Nephron progenitor cell (in vitro differentiated cells): ENCODE measurements around the gene PRAMEF27.
"Not testable (repeated sequence)": the region's sequence is repeated elsewhere in the genome, so short reads cannot be mapped to it uniquely, and the experiment has no call there.

Source experiments
- DNase-seq: peaks from one replicate; pipeline ENCODE4 v3.0.0; 2021
- H3K27ac Mint-ChIP-seq: 2 replicates; pipeline ENCODE4 v1.8.0; 2021; ENCODE audit warnings: mild to moderate bottlenecking, moderate library complexity, mixed read lengths
- H3K27me3 Mint-ChIP-seq: 2 replicates; pipeline ENCODE4 v1.8.0; 2021; ENCODE audit warnings: mild to moderate bottlenecking, low read depth, mixed read lengths; ENCODE audit not compliant: poor library complexity
- H3K36me3 Mint-ChIP-seq: 2 replicates; pipeline ENCODE4 v1.8.0; 2021; ENCODE audit warnings: low read depth, mixed read lengths
- H3K4me1 Mint-ChIP-seq: 2 replicates; pipeline ENCODE4 v1.8.0; 2021; ENCODE audit warnings: mixed read lengths
- H3K4me3 Mint-ChIP-seq: 2 replicates; pipeline ENCODE4 v1.8.0; 2021; ENCODE audit warnings: mild to moderate bottlenecking, moderate library complexity, mixed read lengths
- H3K9me3 Mint-ChIP-seq: 2 replicates; pipeline ENCODE4 v1.8.0; 2021; ENCODE audit warnings: mild to moderate bottlenecking, moderate library complexity, mixed read lengths

Gene PRAMEF27

GRCh38 chr1:13056475-13056874 is at the start of gene PRAMEF27:
Gene PRAMEF27 (minus strand): TSS chr1:13056575. CDS start chr1:13053659, 2,916 bp downstream.
- not testable (repeated sequence) for H3K4me3 Mint-ChIP-seq, H3K27ac Mint-ChIP-seq

DNA sequence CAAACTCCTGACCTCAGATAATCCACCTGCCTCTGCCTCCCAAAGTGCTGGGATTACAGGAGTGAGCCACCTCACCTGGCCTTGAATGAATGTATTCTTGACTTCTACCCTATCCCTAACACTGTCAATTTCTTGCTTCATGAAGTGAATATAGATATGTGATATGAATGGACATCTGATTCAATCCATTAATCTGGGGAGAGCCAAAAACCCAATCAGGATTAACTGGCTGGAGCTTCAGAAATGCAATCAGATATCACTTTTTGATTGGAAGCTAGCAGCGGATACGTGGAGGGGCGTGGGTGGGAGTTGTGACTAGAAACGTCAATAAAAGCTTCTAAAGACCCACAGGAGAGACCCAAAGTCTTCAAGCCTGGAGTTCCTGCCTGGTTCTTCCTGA is 14.1 kb upstream of the PRAMEF27 start, which contains the start of gene PRAMEF25:
Gene PRAMEF25 (plus strand): TSS at position 301 of the 400 bp plus-strand sequence. CDS start 2,920 bp downstream, outside the sequence.
- not testable (repeated sequence) for H3K27me3 Mint-ChIP-seq, H3K27ac Mint-ChIP-seq, H3K4me1 Mint-ChIP-seq, H3K36me3 Mint-ChIP-seq, H3K4me3 Mint-ChIP-seq, DNase-seq, H3K9me3 Mint-ChIP-seq

More at GRCh38 chr1:13056475-13056874, at the start of gene PRAMEF27:
- H3K36me3 Mint-ChIP-seq, H3K27me3 Mint-ChIP-seq, H3K9me3 Mint-ChIP-seq, DNase-seq, H3K4me1 Mint-ChIP-seq: not testable (repeated sequence)

- not testable (repeated sequence) for H3K27me3 Mint-ChIP-seq, H3K27ac Mint-ChIP-seq, H3K4me1 Mint-ChIP-seq, DNase-seq, H3K36me3 Mint-ChIP-seq, H3K9me3 Mint-ChIP-seq, H3K4me3 Mint-ChIP-seq
These were observed 36.5 kb downstream of the PRAMEF27 start for GRCh38 chr1:13019846-13020245.

DNA sequence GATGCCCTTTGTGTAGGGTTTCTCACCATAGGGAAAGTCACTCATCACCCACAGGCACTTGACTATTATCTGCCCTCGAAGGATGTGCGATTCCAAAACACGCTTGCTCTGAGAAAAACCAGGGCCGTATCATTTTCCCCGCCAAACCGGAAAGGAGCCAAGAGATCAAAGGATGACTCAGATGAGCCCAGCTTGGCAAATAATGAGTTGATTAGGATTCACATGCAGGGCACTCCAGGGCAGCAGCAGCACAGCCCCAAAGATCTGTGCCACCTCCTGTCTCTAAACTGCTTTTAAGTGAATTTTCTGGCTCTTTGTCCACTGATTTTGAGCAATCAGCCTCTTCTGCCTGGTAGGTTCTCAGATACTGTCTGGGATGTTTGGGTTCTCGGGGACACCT is 44.4 kb downstream of the PRAMEF27 start:
- H3K9me3 Mint-ChIP-seq, H3K27ac Mint-ChIP-seq, H3K27me3 Mint-ChIP-seq, H3K36me3 Mint-ChIP-seq, H3K4me3 Mint-ChIP-seq, DNase-seq, H3K4me1 Mint-ChIP-seq: not testable (repeated sequence)

- not testable (repeated sequence) for H3K4me1 Mint-ChIP-seq, DNase-seq, H3K27ac Mint-ChIP-seq, H3K27me3 Mint-ChIP-seq, H3K9me3 Mint-ChIP-seq, H3K36me3 Mint-ChIP-seq, H3K4me3 Mint-ChIP-seq
These were observed 47.0 kb downstream of the PRAMEF27 start for GRCh38 chr1:13009348-13009747.

DNA sequence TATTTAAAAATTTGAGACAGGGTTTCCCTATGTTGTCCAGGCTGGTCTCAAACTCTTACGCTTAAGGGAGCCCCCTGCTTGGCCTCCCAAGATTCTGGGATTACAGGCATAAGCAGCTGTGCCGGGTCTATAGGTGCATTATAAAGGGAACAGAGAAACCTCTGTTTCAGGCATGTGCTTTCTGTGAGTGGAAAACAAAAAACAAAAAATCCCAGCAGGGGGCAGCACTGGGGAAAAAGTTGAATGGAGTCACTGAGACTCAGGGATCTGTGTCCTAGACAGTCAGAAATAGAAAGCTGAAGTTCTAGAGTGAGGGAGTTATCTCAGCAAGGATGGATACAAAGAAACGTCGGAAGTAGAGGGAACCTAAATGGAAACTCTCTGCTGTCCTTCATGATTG is 50.6 kb downstream of the PRAMEF27 start:
- H3K4me3 Mint-ChIP-seq, H3K27me3 Mint-ChIP-seq, H3K4me1 Mint-ChIP-seq, DNase-seq, H3K36me3 Mint-ChIP-seq, H3K9me3 Mint-ChIP-seq, H3K27ac Mint-ChIP-seq: not testable (repeated sequence)
